GM12878 (cell line): ENCODE data around the gene C11orf91.

Experiments used
- JUNB ChIP-seq: IDR thresholded peaks from 2 replicates; pipeline ENCODE4 v1.6.1; 2016; ENCODE audit warnings: antibody characterized with exemption, mild to moderate bottlenecking
- NBN ChIP-seq: fragments of 450-650 bp; IDR thresholded peaks from 2 replicates; pipeline ENCODE4 v1.6.1; 2016

DNA sequence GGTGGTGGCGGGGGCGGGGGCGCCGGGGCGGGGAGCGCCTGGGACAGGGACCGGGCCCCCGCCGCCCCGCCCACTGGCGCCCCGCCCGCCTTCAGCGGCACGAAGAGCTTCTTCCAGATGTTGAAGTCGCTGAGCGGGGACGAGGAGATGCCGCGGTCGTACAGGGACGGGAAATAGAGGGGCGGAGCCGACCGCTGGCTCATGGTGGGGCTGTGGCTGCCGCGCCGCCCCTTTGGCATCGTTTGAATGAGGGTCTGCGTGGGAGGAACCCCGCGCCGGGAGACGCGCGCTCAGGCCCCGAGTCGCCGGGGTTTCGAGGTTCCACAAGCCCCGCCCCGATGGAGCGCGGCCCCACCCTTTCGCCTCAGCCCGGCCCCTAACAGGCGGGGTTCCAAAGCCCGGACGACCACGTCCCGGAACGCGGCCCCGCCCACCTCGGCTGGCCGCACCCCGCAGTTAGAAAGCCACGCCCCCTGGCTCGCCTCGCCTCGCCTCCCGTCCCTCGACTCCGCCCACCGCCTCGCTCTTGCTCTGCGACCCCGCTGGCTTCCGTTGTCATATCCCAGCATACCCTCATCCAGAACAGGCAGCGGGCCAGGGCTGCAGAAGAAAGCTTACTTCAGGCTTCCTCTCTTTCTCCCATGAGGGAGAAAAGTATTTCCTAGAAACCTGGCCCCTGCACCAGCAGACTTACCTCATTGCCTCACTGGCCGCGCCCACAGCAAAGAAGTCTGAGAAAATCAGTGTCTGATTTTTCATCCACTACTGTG, at the start of gene C11orf91:
- TF ChIP-seq JUNB (no peak), NBN (no peak)
